Bronchial epithelial cell (primary cell): Measurements from ENCODE around the gene EYS. TPM values are rescaled to one million over a fixed set of nuclear protein-coding genes. Genes with fewer than 3 reads are reported as not detected.

ENCODE experiments used
- DNase-seq: peaks from one replicate; pipeline ENCODE4 v3.0.0-alpha.2; 2010; ENCODE audit warnings: low read depth
- FAIRE-seq: peaks from 2 replicates; lab custom pipeline; 2011; peaks lifted over from hg19 to GRCh38; lab: Jason Lieb, UNC
- H3K27me3 ChIP-seq: 2 replicates; pipeline ENCODE4 v1.5.1; 2011; ENCODE audit warnings: low read length; ENCODE audit not compliant: control insufficient read depth, insufficient read depth
- H3K36me3 ChIP-seq: 2 replicates; pipeline ENCODE4 v1.5.1; 2011; ENCODE audit warnings: low read length; ENCODE audit not compliant: control insufficient read depth, insufficient read depth
- H3K4me3 ChIP-seq: 2 replicates; pipeline ENCODE4 v1.5.1; 2011; ENCODE audit warnings: mild to moderate bottlenecking, low read depth, low read length, control low read depth
- total RNA-seq: library from RNA; depleted of rRNA; stranded (reverse); fragments of >200 nt; gene quantifications from 2 replicates; pipeline ENCODE4 v1.2.1, GENCODE V29; 2014
- TF ChIP-seq, protein P1 (sequence below): IDR thresholded peaks from 2 replicates; pipeline ENCODE4 v1.5.1; 2011; ENCODE audit warnings: mild to moderate bottlenecking, moderate library complexity, low read length, control low read depth, inconsistent platforms; ENCODE audit not compliant: insufficient read depth, severe bottlenecking

The EYS gene
- total RNA-seq, 1 donor from 2014 or later = 0.53 TPM

DNA sequence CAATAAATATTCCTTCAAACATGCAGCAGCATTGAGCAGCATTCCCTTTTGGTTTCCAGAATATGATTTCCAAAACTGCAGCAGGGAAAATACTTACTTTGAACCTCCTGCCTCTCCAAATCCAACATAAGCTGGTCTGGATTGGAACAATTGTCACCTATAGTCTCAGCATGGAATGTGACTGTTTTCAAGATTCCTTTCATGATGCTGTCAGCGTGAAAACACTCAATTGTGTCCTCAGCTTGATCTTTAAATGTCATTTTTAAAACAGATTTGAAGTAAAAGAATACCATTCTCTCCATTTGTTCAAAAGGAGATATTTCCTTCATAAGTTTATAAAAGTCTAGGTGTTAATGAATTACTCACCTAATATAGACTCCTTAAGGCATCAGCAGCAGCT lies 993.9 kb downstream of the EYS start:
- FAIRE-seq (no peak), DNase-seq (no peak)
- no peak overlapping the region for H3K4me3 ChIP-seq
- H3K27me3 ChIP-seq = no peaks in the 10 kb centered on the region
- H3K36me3 ChIP-seq = no peaks in the 10 kb centered on the region
- TF ChIP-seq, protein P1, sequence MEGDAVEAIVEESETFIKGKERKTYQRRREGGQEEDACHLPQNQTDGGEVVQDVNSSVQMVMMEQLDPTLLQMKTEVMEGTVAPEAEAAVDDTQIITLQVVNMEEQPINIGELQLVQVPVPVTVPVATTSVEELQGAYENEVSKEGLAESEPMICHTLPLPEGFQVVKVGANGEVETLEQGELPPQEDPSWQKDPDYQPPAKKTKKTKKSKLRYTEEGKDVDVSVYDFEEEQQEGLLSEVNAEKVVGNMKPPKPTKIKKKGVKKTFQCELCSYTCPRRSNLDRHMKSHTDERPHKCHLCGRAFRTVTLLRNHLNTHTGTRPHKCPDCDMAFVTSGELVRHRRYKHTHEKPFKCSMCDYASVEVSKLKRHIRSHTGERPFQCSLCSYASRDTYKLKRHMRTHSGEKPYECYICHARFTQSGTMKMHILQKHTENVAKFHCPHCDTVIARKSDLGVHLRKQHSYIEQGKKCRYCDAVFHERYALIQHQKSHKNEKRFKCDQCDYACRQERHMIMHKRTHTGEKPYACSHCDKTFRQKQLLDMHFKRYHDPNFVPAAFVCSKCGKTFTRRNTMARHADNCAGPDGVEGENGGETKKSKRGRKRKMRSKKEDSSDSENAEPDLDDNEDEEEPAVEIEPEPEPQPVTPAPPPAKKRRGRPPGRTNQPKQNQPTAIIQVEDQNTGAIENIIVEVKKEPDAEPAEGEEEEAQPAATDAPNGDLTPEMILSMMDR = no peak

DNA sequence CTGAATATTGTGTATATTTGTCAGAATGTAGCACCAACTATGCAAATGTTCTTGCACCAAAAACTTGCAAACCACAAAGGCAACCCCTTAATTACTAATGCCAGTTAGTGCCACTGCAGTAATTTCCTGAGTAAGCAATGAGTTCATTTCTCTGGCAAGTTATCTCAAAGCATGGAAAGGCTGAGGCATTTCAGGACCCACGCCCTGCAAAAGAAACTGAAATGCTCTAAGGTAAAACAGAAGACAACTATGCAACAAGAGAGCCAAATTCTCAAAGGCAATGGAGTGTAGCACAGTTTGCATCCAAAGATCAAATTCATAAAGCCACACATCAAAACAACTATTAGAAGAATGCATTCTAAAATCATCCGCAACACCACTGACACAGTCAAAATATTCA lies 994.4 kb downstream of the EYS start:
- Histone ChIP-seq H3K4me3 (no peak overlapping the region), H3K27me3 (no peaks in the 10 kb centered on the region), H3K36me3 (no peaks in the 10 kb centered on the region)
- TF ChIP-seq, protein P1 = no peak
- no peak for FAIRE-seq
- no peak for DNase-seq

DNA sequence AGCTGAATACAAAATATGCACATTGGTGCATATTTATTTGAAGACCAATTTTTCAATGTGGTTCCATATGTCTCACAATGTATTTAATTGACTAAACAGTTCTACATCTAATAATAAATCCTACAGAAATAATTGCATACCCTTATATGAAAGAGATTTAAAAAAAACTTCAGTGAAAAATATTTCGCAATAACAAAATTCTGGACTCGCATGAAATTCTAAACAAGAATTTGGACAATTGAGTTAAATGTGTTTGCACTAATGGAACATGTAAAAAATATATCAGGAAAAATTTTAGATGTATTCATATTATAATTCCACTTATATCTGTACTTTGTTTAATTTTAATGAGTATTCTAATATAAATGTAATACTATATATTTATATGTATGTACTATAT lies 1003.1 kb downstream of the EYS start:
- H3K36me3 ChIP-seq = no peaks in the 10 kb centered on the region
- no peak overlapping the region for H3K4me3 ChIP-seq
- H3K27me3 ChIP-seq = no peaks in the 10 kb centered on the region
- no peak for DNase-seq
- FAIRE-seq = no peak
- TF ChIP-seq, protein P1 = no peak

DNA sequence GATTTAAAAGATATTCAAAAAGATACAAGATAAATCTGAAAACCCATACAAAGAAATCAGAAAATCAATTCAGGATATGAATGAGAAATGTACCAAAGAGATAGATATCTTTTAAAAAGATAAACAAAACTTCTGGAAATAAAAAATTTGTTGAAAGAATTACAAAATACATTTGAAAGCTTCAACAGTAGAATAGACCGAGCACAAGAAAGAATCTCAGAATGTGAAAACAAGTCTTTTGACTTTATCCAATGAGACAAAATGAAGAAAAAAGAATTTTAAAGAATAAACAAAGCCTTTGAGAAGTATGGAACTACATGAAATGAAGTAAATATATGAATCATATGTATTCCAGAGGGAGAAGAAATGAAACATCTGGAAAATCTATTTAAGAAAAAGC lies 1011.0 kb downstream of the EYS start:
- no peaks in the 10 kb centered on the region for H3K36me3 ChIP-seq
- DNase-seq = no peak
- no peak for FAIRE-seq
- TF ChIP-seq, protein P1 = no peak
- no peaks in the 10 kb centered on the region for H3K27me3 ChIP-seq
- H3K4me3 ChIP-seq = no peak overlapping the region

DNA sequence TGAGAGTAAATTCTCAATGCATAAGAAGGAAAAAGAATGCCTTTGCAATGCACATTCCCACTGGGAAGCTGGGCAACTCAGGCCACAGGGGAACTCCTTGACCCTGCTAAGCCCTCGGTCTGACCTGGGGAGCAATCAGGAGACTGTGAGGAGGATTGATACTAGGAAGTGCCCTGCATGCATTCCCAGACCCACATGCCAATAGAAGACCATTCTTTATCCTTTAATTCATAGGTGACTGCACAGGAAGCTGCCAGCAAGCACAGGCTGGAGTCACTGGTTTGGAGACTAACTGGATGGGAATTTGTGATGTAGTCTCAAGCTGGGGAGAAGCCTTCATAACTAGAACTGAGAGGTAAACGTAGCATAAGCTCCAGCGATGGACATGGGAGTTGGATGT lies 1012.7 kb downstream of the EYS start:
- FAIRE-seq = no peak

DNA sequence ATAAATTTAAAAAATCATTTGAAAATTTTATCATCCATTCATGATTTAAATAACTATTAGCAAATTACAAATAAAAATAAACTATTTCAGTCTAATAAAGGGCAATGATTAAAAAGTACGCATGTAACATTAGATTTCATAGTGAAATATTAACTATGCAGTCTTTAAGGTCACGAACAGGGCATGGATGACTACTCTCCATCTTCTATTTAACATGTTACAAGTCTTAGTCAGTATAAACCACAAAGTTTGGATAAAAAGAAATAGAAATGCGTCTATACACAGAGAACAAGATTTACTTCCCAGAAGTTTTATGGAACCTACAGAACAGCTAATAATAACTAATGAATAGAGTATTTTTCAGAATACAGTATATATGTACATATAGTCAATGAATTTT lies 1016.0 kb downstream of the EYS start:
- TF ChIP-seq, protein P1 = no peak
- FAIRE-seq (no peak), DNase-seq (no peak)
- no peak overlapping the region for H3K4me3 ChIP-seq
- no peaks in the 10 kb centered on the region for H3K27me3 ChIP-seq
- H3K36me3 ChIP-seq = no peaks in the 10 kb centered on the region

More for the DNA sequence above, 1012.7 kb downstream of the EYS start:
- Histone ChIP-seq H3K4me3 (no peak overlapping the region), H3K36me3 (no peaks in the 10 kb centered on the region), H3K27me3 (no peaks in the 10 kb centered on the region)
- TF ChIP-seq, protein P1 = no peak
- DNase-seq = no peak
